Measurements from ENCODE around the gene UNC93B1. TPM values are rescaled to one million over a fixed set of nuclear protein-coding genes. Genes with fewer than 3 reads are reported as not detected.
"Not testable (repeated sequence)": the region's sequence is repeated elsewhere in the genome, so short reads cannot be mapped to it uniquely, and the experiment has no call there.

Gene UNC93B1
- polyA plus RNA-seq, 12 donors: 3.4 to 12.6 (median 5.3) TPM; not detected in 1

DNA sequence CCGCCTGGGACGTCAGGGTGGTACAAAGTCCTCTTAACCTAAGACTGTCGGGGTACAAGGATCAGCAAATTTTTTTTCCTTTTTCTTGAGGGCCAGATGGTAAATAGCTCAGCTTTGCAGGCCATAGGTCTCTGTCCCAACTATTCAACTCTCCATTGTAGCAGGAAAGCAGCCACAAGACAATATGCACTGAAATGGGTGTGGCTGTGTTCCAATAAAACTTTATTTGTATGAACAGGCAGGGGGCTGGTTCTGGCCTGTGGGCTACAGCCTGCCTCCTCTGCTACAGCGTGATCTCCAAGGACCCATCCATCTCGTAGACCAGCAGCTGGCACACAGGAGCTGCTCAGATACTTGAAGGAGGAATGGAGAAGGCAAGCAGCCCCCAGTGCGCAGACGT lies 56.1 kb downstream of the UNC93B1 start:
- not testable (repeated sequence) for DNase-seq

- not testable (repeated sequence) for DNase-seq
Observed at GRCh38 chr11:67946403-67946802, 57.5 kb downstream of the UNC93B1 start.

GRCh38 chr11:67943406-67943805 lies 60.5 kb downstream of the UNC93B1 start:
- DNase-seq: not testable (repeated sequence)

Other genes with a start within 250 kb of the UNC93B1 start
- 100 to 1,000 TPM in 1 of 12 donors, 10 to 100 TPM in 1, 1 to 10 TPM in 10; 3.2 to 155 (median 7.6) TPM for gene ALDH3B1, start 6.2 kb upstream of the UNC93B1 start, polyA plus RNA-seq (ENCODE audit: insufficient read length in 12 of 12)
- gene NDUFS8, start 26.6 kb upstream of the UNC93B1 start, polyA plus RNA-seq (ENCODE audit: insufficient read length in 12 of 12): 10 to 100 TPM in 11 of 12 donors, not detected in 1; 43.8 to 82.3 (median 58.9) TPM
- 10 to 100 TPM in 11 of 12 donors, not detected in 1; 15.3 to 47.2 (median 24.0) TPM for gene TCIRG1, start 34.9 kb upstream of the UNC93B1 start, polyA plus RNA-seq (ENCODE audit: insufficient read length in 12 of 12)
- gene CHKA, start 117.3 kb upstream of the UNC93B1 start, polyA plus RNA-seq (ENCODE audit: insufficient read length in 12 of 12): 10 to 100 TPM in 11 of 12 donors, not detected in 1; 10.7 to 43.3 (median 22.1) TPM
- gene KMT5B, start 209.2 kb upstream of the UNC93B1 start, polyA plus RNA-seq (ENCODE audit: insufficient read length in 12 of 12): 10 to 100 TPM in 11 of 12 donors, not detected in 1; 40.3 to 61.3 (median 47.9) TPM